ENCODE data around the gene RBM39.

DNA sequence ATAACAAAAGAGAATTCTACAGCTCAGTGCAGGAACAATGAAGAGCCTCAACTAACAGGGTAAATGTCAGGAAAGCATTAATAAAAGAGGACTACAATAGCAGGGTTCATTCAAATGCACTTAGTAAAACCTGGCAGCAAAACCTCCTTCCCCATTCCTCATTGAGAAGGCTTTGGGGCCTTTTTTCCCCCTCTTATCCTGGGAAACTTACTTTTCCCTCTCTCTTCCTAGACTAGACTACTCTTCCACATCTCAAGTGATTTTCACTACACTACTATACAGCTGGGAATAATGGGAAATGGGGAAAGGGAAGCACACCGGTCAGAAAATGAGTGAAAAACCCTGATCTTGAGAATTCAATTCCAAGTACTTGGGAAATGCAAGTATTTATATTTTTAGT, 32.8 kb downstream of the RBM39 start:
- TF ChIP-seq, protein P1, sequence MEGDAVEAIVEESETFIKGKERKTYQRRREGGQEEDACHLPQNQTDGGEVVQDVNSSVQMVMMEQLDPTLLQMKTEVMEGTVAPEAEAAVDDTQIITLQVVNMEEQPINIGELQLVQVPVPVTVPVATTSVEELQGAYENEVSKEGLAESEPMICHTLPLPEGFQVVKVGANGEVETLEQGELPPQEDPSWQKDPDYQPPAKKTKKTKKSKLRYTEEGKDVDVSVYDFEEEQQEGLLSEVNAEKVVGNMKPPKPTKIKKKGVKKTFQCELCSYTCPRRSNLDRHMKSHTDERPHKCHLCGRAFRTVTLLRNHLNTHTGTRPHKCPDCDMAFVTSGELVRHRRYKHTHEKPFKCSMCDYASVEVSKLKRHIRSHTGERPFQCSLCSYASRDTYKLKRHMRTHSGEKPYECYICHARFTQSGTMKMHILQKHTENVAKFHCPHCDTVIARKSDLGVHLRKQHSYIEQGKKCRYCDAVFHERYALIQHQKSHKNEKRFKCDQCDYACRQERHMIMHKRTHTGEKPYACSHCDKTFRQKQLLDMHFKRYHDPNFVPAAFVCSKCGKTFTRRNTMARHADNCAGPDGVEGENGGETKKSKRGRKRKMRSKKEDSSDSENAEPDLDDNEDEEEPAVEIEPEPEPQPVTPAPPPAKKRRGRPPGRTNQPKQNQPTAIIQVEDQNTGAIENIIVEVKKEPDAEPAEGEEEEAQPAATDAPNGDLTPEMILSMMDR (IDR thresholded peaks at IDR 0.05): no peak
- TF ChIP-seq POLR2A (IDR thresholded peaks at IDR 0.05): no peak
